GM12872 (cell line): ENCODE measurements around the gene CPA5.

Source experiments
- CTCF ChIP-seq: IDR thresholded peaks from 3 replicates; pipeline ENCODE4 v1.5.1; 2011; ENCODE audit warnings: low read depth, mild to moderate bottlenecking, low read length, moderate library complexity; ENCODE audit not compliant: insufficient read depth

Gene CPA5

GRCh38 chr7:130344271-130344866 lies at the start of gene CPA5:
TSS of gene CPA5 (plus strand) at chr7:130344816. CDS start at chr7:130346486, 1,670 bp downstream.
- no peak for TF ChIP-seq CTCF

- TF ChIP-seq CTCF: no peak
These were observed 48.2 kb upstream of the CPA5 start for GRCh38 chr7:130296221-130296951.

GRCh38 chr7:130297628-130298543 lies 46.7 kb upstream of the CPA5 start:
- TF ChIP-seq CTCF: no peak

- TF ChIP-seq CTCF: no peak
These were observed 45.9 kb upstream of the CPA5 start for GRCh38 chr7:130298544-130299326.

- no peak for TF ChIP-seq CTCF
These were observed 44.8 kb upstream of the CPA5 start for GRCh38 chr7:130299866-130300265.

- no peak for TF ChIP-seq CTCF
These were observed 43.1 kb upstream of the CPA5 start for GRCh38 chr7:130301501-130302020.
